ENCODE measurements around the gene THBD. TPM values are rescaled to one million over a fixed set of nuclear protein-coding genes. Genes with fewer than 3 reads are reported as not detected.

Gene THBD
- polyA plus RNA-seq, 1 experiment = 0.10 TPM

GRCh38 chr20:23081263-23081819 lies 31.9 kb upstream of the THBD start:
- TF ChIP-seq CTCF (IDR thresholded peaks at IDR 0.05; ENCODE audit: low read depth, low read length) = no peak
- Histone ChIP-seq H3K27me3 (ENCODE audit: control insufficient read depth, insufficient read depth, low read length) (peaks cover 25% of the 10 kb centered on the region), H3K9me3 (ENCODE audit: control insufficient read depth, insufficient read depth, low read length) (no peaks in the 10 kb centered on the region; the same call in 1 of the 2 replicates), H3K4me3 (ENCODE audit: low read depth, low read length) (no peak overlapping the region), H3K27ac (ENCODE audit: low read depth, low read length) (no peak overlapping the region)
- ChIA-PET CTCF (no interaction called here), POLR2A (no interaction called here)
- DNase-seq (ENCODE audit: low read depth, low spot score) = no peak

- Histone ChIP-seq H3K9me3 (ENCODE audit: control insufficient read depth, insufficient read depth, low read length) (no peaks in the 10 kb centered on the region; the same call in 1 of the 2 replicates), H3K27me3 (ENCODE audit: control insufficient read depth, insufficient read depth, low read length) (peaks cover 25% of the 10 kb centered on the region), H3K27ac (ENCODE audit: low read depth, low read length) (no peak overlapping the region), H3K4me3 (ENCODE audit: low read depth, low read length) (no peak overlapping the region)
- ChIA-PET CTCF (interaction anchor here (1.0 kb wide), 1 partner anchor 261 kb away, joined by 3 read pairs; no protein-coding TSS in a partner anchor), POLR2A (no interaction called here)
- DNase-seq (ENCODE audit: low read depth, low spot score) = no peak
- no peak for TF ChIP-seq CTCF (IDR thresholded peaks at IDR 0.05; ENCODE audit: low read depth, low read length)
These were observed 31.0 kb upstream of the THBD start for GRCh38 chr20:23080521-23080920.

GRCh38 chr20:23079926-23080325 lies 30.5 kb upstream of the THBD start:
- no peak for DNase-seq (ENCODE audit: low read depth, low spot score)
- H3K4me3 ChIP-seq (ENCODE audit: low read depth, low read length) = no peak overlapping the region
- TF ChIP-seq CTCF (IDR thresholded peaks at IDR 0.05; ENCODE audit: low read depth, low read length) = no peak
- peaks cover 25% of the 10 kb centered on the region for H3K27me3 ChIP-seq (ENCODE audit: control insufficient read depth, insufficient read depth, low read length)
- ChIA-PET POLR2A (no interaction called here), CTCF (interaction anchor here (0.7 to 1.0 kb wide), 2 partner anchors 15 to 261 kb away, joined by 3 read pairs; no protein-coding TSS in a partner anchor)
- H3K27ac ChIP-seq (ENCODE audit: low read depth, low read length) = no peak overlapping the region
- no peaks in the 10 kb centered on the region; the same call in 1 of the 2 replicates for H3K9me3 ChIP-seq (ENCODE audit: control insufficient read depth, insufficient read depth, low read length)

- TF ChIP-seq CTCF (IDR thresholded peaks at IDR 0.05; ENCODE audit: low read depth, low read length) = 0 out of 2 replicates have a peak, but pooled peaks have one; percentile 10
- ChIA-PET POLR2A (no interaction called here), CTCF (no interaction called here)
- DNase-seq (ENCODE audit: low read depth, low spot score) = no peak
- Histone ChIP-seq H3K4me3 (ENCODE audit: low read depth, low read length) (no peak overlapping the region), H3K27me3 (ENCODE audit: control insufficient read depth, insufficient read depth, low read length) (peaks cover 25% of the 10 kb centered on the region), H3K9me3 (ENCODE audit: control insufficient read depth, insufficient read depth, low read length) (no peaks in the 10 kb centered on the region), H3K27ac (ENCODE audit: low read depth, low read length) (no peak overlapping the region)
These were observed 29.5 kb upstream of the THBD start for GRCh38 chr20:23079016-23079351.

DNA sequence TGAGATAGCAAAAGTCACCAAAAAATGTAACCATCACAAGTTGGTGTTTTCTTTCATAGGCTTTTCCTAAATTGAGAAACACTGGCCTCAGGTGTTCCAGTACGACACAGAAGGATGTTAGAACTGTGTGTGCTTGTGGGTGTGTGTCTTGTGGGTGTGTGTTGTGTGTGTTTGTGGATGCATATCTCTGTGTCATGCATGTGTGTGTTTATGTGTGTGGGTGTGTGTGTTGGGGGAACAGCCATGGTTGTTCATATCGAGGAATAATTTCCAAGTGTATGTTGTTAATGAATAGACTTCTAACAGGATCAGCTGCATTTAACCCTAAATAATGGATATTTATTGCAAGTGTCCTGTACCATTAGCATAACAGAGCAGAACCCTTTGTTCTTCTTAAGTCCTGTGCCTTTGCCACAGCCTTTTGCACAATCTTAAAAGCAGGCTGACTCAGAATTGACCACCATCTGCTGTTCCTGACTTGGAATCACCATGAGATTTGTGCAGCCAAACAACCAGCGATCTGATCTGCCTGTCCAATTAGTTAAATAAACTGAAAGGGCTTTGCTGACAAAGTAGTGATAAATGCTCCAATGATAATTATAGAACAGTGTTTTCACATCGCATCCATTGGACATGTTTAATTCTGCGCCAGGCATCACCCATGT lies 29.0 kb upstream of the THBD start:
- ChIA-PET CTCF (no interaction called here), POLR2A (no interaction called here)
- H3K9me3 ChIP-seq (ENCODE audit: control insufficient read depth, insufficient read depth, low read length) = no peaks in the 10 kb centered on the region
- TF ChIP-seq CTCF (IDR thresholded peaks at IDR 0.05; ENCODE audit: low read depth, low read length) = no peak
- no peak overlapping the region for H3K27ac ChIP-seq (ENCODE audit: low read depth, low read length)
- DNase-seq (ENCODE audit: low read depth, low spot score) = no peak
- peaks cover 21% of the 10 kb centered on the region for H3K27me3 ChIP-seq (ENCODE audit: control insufficient read depth, insufficient read depth, low read length)
- no peak overlapping the region for H3K4me3 ChIP-seq (ENCODE audit: low read depth, low read length)
